Caco-2 (cell line): Measurements from ENCODE around the gene ZMAT5. TPM values are rescaled to one million over a fixed set of nuclear protein-coding genes. Genes with fewer than 3 reads are reported as not detected.

Source experiments
- BruUV-seq: library from RNA; stranded (reverse); fragments of 400-500 nt; replicated peaks from 2 replicates; lab custom pipeline; 2021; lab: Mats Ljungman, UMichigan
- CTCF ChIA-PET: fragments of 300-600 bp; sonication (Branson Sonifier 250); formaldehyde crosslinking; loops from one replicate; lab custom pipeline; 2022; ENCODE audit warnings: antibody characterized with exemption; lab: Charles Lee
- POLR2A ChIA-PET: fragments of 300-600 bp; sonication (Branson Sonifier 250); formaldehyde crosslinking; loops from one replicate; lab custom pipeline; 2022; ENCODE audit warnings: antibody characterized with exemption; lab: Charles Lee
- DNase-seq, 2 experiments: peaks; one replicate each; pipeline versions ENCODE4 v3.0.0 to v3.0.0-alpha.2; 2020 to 2022
- H3K27me3 ChIP-seq: replicated peaks from 2 replicates; pipeline ENCODE4 v1.6.0; 2011; ENCODE audit warnings: low read length; ENCODE audit not compliant: control insufficient read depth, insufficient read depth
- H3K36me3 ChIP-seq: 2 replicates; pipeline ENCODE4 v1.5.1; 2011; ENCODE audit warnings: low read length; ENCODE audit not compliant: control insufficient read depth, insufficient read depth
- H3K4me1 ChIP-seq: fragments of 250-450 bp; sonication (Bioruptor Pico); 2 replicates; pipeline ENCODE4 v1.5.1; 2020; ENCODE audit warnings: mild to moderate bottlenecking
- H3K4me3 ChIP-seq: 2 replicates; pipeline ENCODE4 v1.5.1; 2011; ENCODE audit warnings: low read depth, mild to moderate bottlenecking, control low read depth, low read length
- H3K9me3 ChIP-seq: fragments of 250-450 bp; sonication (Bioruptor Pico); 2 replicates; pipeline ENCODE4 v1.5.1; 2020; ENCODE audit warnings: mild to moderate bottlenecking, moderate library complexity
- H3K27ac Mint-ChIP-seq: one replicate; pipeline ENCODE4 v1.8.0; 2022; ENCODE audit warnings: mixed read lengths; ENCODE audit not compliant: unreplicated experiment
- H3K27me3 Mint-ChIP-seq: one replicate; pipeline ENCODE4 v1.8.0; 2022; ENCODE audit warnings: mixed read lengths; ENCODE audit not compliant: insufficient read depth, unreplicated experiment
- H3K36me3 Mint-ChIP-seq: one replicate; pipeline ENCODE4 v1.8.0; 2022; ENCODE audit warnings: mild to moderate bottlenecking, mixed read lengths; ENCODE audit not compliant: insufficient read depth, unreplicated experiment
- H3K4me1 Mint-ChIP-seq: one replicate; pipeline ENCODE4 v1.8.0; 2022; ENCODE audit warnings: low read depth, mixed read lengths; ENCODE audit not compliant: unreplicated experiment
- H3K4me3 Mint-ChIP-seq: one replicate; pipeline ENCODE4 v1.8.0; 2022; ENCODE audit warnings: mild to moderate bottlenecking, moderate library complexity, mixed read lengths; ENCODE audit not compliant: unreplicated experiment
- H3K9me3 Mint-ChIP-seq: one replicate; pipeline ENCODE4 v1.8.0; 2022; ENCODE audit warnings: mixed read lengths; ENCODE audit not compliant: unreplicated experiment
- CTCF ChIP-seq, 2 experiments: fragments of 200-600 bp in 1 of 2; IDR thresholded peaks; 1 replicate in 1 of 2; 2 replicates in 1 of 2; pipeline versions ENCODE4 v1.5.1 to v1.8.0; 2011 to 2022; ENCODE audit warnings: antibody characterized with exemption in 1 of 2, control low read depth in 1 of 2, inconsistent platforms in 1 of 2, low read depth in 1 of 2, low read length in 1 of 2, mild to moderate bottlenecking in 1 of 2, moderate library complexity in 1 of 2; ENCODE audit not compliant: insufficient read depth in 1 of 2, severe bottlenecking in 1 of 2, unreplicated experiment in 1 of 2
- intact Hi-C: fragments of 100-400 bp; cut with micrococcal nuclease; formaldehyde crosslinking; loops from one replicate; pipeline ENCODE4 v1.10.0; 2022; ENCODE audit not compliant: unreplicated experiment
- total RNA-seq: library from RNA; stranded (reverse); gene quantifications from 2 replicates; pipeline ENCODE4 v1.2.3, GENCODE V29; 2022

The ZMAT5 gene
- total RNA-seq, 1 experiment from 2014 or later: 19.7 TPM

DNA sequence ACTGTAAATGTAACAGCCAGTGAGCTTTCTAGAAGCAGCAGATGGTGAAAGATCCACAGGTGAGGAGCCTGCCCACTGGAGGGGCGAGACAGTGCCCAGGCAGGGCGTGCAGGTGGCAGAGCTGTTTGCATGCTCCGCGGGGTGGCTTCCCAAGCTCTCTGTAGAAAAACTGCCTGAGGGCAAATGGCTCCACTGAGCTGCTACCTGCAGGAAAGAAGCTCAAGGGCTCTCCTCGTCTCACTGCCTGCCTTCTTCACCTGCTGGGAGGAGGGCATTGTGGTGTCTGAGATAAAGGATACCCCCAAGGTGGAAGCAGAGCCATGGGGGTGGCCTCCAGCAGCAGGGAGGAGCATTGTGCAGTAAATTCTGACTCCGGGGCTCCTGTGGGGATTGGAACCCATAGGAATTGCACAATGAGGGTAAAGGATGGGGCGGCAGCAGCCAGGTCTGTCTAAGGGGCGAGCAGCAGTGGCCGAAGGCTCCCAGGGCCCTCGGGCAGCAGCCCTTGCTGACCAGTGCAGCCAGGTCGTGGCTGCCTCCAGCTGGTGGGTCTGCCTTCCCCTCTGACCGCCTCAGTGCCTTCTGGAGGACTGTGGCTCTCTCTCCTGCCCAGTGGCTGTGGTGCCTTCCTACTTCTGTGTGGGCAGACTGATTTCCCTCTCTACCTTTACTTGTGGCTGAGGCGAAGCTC is 75.0 kb downstream of the ZMAT5 start:
- Histone ChIP-seq H3K36me3 (no peaks in the 10 kb centered on the region), H3K4me1 (no peaks in the 10 kb centered on the region), H3K4me3 (no peak overlapping the region), H3K9me3 (no peaks in the 10 kb centered on the region), H3K27me3 (no peaks in the 10 kb centered on the region)
- DNase-seq: no peak
- no peaks in the 10 kb centered on the region for H3K4me1 Mint-ChIP-seq
- CTCF ChIA-PET: no interaction called here
- POLR2A ChIA-PET: no interaction called here
- H3K27ac Mint-ChIP-seq: no peak overlapping the region
- TF ChIP-seq CTCF (IDR thresholded peaks at IDR 0.05; ENCODE audit: insufficient read depth in 1 of 2, low read depth in 1 of 2, low read length in 1 of 2, severe bottlenecking in 1 of 2, unreplicated experiment in 1 of 2): no peak
- intact Hi-C loops: no loop called here
- H3K27me3 Mint-ChIP-seq: no peaks in the 10 kb centered on the region
- BruUV-seq: no TSS peak
- no peak overlapping the region for H3K4me3 Mint-ChIP-seq
- H3K36me3 Mint-ChIP-seq: peaks cover 7% of the 10 kb centered on the region
- no peaks in the 10 kb centered on the region for H3K9me3 Mint-ChIP-seq

- no peak overlapping the region for H3K4me3 ChIP-seq
- H3K4me1 Mint-ChIP-seq: no peaks in the 10 kb centered on the region
- no peaks in the 10 kb centered on the region for H3K9me3 ChIP-seq
- H3K27ac Mint-ChIP-seq: no peak overlapping the region
- intact Hi-C loops: no loop called here
- H3K4me1 ChIP-seq: no peaks in the 10 kb centered on the region
- H3K27me3 Mint-ChIP-seq: no peaks in the 10 kb centered on the region
- H3K4me3 Mint-ChIP-seq: no peak overlapping the region
- DNase-seq: no peak
- BruUV-seq: no TSS peak
- no peaks in the 10 kb centered on the region for H3K9me3 Mint-ChIP-seq
- H3K36me3 Mint-ChIP-seq: peaks cover 14% of the 10 kb centered on the region
- ChIA-PET CTCF (interaction anchor here (0.6 to 1.4 kb wide), 4 partner anchors 18 to 398 kb away, joined by 3 to 6 read pairs (median 4); no protein-coding TSS in a partner anchor), POLR2A (no interaction called here)
- TF ChIP-seq CTCF (IDR thresholded peaks at IDR 0.05; ENCODE audit: insufficient read depth in 1 of 2, low read depth in 1 of 2, low read length in 1 of 2, severe bottlenecking in 1 of 2, unreplicated experiment in 1 of 2): no peak
- no peaks in the 10 kb centered on the region for H3K36me3 ChIP-seq
- no peaks in the 10 kb centered on the region for H3K27me3 ChIP-seq
These were observed 76.3 kb downstream of the ZMAT5 start for GRCh38 chr22:29690476-29690875.

- peak; percentile 45 to 58 for TF ChIP-seq CTCF (IDR thresholded peaks at IDR 0.05; ENCODE audit: insufficient read depth in 1 of 2, low read depth in 1 of 2, low read length in 1 of 2, severe bottlenecking in 1 of 2, unreplicated experiment in 1 of 2)
- H3K27me3 Mint-ChIP-seq: no peaks in the 10 kb centered on the region
- Histone ChIP-seq H3K4me1 (no peaks in the 10 kb centered on the region), H3K4me3 (no peak overlapping the region), H3K27me3 (no peaks in the 10 kb centered on the region), H3K9me3 (no peaks in the 10 kb centered on the region), H3K36me3 (no peaks in the 10 kb centered on the region)
- H3K4me1 Mint-ChIP-seq: no peaks in the 10 kb centered on the region
- ChIA-PET POLR2A (no interaction called here), CTCF (interaction anchor here (0.6 to 1.4 kb wide), 7 partner anchors 11 to 399 kb away, joined by 3 to 6 read pairs (median 4); no protein-coding TSS in a partner anchor)
- no peak overlapping the region for H3K27ac Mint-ChIP-seq
- BruUV-seq: no TSS peak
- H3K9me3 Mint-ChIP-seq: no peaks in the 10 kb centered on the region
- H3K4me3 Mint-ChIP-seq: no peak overlapping the region
- peaks cover 11% of the 10 kb centered on the region for H3K36me3 Mint-ChIP-seq
- intact Hi-C loops: loop anchor here (5.0 kb wide), 1 partner anchor 397 kb away; no protein-coding TSS in a partner anchor
- DNase-seq: peak in 1 of 2 experiments; percentile 47
These were observed 77.0 kb downstream of the ZMAT5 start for GRCh38 chr22:29689880-29690213.
